ENCODE measurements around the gene WDR76.

DNA sequence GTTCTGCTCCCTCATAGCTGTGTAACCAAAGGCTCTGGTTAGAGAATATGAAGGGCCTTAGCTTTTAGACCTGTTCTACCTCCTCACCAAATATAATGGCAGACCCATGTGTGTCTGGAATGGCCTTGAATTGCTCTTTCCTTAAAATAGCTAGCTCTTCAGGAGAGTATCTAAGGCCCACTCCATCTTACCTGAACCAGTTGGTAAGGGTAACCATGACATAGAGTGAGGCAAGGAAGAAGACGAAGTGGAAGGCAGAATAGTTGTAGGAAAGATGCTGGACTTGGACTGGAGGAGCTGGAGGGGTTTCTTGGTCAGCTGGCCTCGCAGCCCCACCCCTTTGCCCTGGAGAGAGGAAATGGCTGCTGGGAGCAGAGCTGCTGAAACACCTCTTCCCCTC is 31.6 kb upstream of the WDR76 start:
- TF ChIP-seq POLR2A (IDR thresholded peaks at IDR 0.05) = no peak
- TF ChIP-seq POLR2AphosphoS5 (IDR thresholded peaks at IDR 0.05) = no peak

Data from gastroesophageal sphincter (tissue), 2 donors.